GM18870 (cell line): Measurements from ENCODE around the gene GALNT2.

Experiments used
- ATAC-seq: cut with Tn5 transposase; IDR thresholded peaks from one replicate; pipeline ENCODE4 v1.9.1; 2021; ENCODE audit warnings: moderate library complexity; ENCODE audit not compliant: unreplicated experiment

Gene GALNT2

DNA sequence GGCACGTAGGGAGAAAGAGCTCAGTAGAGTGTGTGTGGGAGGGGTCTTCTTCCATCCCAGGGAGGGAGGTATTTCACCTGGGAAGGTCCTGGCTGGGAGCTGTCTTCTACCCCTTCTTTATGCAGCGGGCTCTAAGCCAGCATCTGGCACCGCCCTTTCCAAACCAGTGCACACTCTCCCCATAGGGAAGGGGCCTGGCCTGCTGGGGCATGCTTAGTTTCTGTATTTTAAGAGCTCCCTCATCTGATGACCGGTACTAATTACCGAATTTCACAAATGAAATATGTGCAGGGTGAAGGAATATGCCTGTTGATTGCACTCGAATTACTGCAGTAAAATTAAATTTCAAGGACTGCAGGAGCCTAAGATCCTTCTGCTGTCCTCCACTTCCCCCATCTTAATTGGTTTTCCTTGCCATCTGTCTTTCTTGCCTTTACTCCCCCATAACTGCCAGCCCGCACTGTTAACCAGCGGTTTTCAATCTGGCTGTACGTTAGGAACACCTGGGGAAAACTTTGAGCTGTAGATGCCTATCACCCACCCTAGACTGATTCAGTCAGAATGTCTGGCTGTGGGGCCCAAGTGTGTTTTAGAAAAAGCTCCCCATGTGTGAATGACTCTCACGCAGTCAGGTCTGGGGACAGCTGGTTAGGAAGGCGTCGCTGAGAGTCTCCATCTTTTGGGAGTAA is 20.1 kb downstream of the GALNT2 start:
- no peak for ATAC-seq

- no peak for ATAC-seq
These were observed 20.7 kb downstream of the GALNT2 start for GRCh38 chr1:230087717-230088105.

- ATAC-seq, result no peak
These were observed 23.2 kb downstream of the GALNT2 start for GRCh38 chr1:230090194-230090711.

- ATAC-seq, result no peak
These were observed 24.6 kb downstream of the GALNT2 start for GRCh38 chr1:230091473-230092231.

- no peak for ATAC-seq
These were observed 27.7 kb downstream of the GALNT2 start for GRCh38 chr1:230094746-230095145.

GRCh38 chr1:230095938-230096337 is 28.9 kb downstream of the GALNT2 start:
- ATAC-seq, result no peak

GRCh38 chr1:230097370-230097769 is 30.3 kb downstream of the GALNT2 start:
- no peak for ATAC-seq

DNA sequence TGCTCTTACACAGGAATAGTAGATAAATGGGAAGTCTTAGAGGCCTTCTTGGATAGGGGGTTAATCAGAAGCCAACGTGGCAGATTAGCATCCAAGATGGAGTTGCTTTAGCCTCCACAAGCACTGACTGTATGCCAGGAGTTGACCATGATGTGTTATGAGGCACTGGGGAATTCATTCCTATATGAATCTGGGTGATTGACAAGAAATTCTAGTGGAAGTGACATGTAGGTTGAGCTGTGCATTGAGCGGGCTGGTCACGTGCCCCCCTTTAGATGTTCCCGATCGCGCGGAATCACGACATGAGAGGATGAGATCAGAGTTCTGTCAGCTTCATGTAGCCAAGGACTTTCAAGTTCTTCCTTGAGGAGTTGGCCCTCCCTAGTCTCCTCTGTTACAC is 31.7 kb downstream of the GALNT2 start:
- ATAC-seq, result no peak

DNA sequence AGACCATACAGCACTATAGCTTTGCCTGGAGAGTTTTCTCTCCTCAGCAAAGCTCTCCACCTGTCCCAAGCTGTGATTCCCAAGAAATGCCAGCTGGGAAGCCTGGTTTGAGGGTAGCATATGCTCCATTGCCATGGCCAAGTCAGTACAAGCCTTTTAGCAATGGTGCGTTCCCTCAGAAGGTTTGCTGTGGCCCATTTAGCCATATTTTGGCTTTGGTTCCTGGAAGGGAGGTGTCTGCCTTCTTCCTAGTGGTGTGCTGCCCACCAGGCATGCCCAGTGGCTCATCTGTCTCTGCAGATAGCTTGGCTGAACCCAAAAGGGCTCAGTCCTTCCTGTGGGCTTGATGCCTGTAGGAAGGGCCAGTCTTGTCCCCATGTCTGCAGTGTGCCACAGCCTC is 32.4 kb downstream of the GALNT2 start:
- ATAC-seq, result no peak

DNA sequence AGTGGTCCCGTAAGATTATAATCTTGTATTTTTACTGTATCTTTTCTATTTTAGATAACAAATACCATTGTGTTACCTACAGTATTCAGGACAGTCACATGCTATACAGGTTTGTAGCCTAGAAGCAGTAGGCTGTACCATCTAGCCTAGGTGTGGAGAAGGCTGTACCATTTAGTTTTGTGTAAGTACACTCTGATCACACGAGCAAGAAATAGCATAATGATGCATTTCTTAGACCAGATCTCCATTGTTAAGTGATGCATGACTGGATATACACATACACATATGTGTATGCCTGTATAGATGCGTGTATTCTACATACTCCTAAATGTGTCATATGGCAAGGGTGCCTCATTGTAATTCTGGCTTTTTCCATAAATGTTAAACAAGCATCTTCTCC is 33.9 kb downstream of the GALNT2 start:
- no peak for ATAC-seq

DNA sequence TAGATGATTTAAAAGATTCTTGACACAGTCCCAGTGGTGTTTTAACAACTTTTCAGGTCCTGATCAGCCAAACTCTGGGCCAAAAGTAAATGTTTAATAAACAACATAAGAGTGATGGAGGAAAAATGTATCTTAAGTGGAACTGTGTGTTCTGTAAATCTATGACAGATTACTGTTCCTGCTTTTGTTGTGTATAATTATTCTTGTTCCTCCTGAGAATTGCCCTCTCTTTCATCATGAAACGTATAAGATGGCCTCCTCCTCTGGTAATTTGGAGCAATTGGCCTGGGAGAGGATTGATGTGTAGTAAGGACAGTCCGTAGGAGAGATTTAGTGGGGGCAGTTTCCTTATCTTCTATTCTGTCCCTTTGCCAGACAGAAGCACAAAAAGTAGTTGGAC is 34.5 kb downstream of the GALNT2 start:
- ATAC-seq, result no peak

GRCh38 chr1:230102046-230102445 is 35.0 kb downstream of the GALNT2 start:
- ATAC-seq, result no peak

- ATAC-seq, result no peak
These were observed 35.4 kb downstream of the GALNT2 start for GRCh38 chr1:230102472-230102871.

DNA sequence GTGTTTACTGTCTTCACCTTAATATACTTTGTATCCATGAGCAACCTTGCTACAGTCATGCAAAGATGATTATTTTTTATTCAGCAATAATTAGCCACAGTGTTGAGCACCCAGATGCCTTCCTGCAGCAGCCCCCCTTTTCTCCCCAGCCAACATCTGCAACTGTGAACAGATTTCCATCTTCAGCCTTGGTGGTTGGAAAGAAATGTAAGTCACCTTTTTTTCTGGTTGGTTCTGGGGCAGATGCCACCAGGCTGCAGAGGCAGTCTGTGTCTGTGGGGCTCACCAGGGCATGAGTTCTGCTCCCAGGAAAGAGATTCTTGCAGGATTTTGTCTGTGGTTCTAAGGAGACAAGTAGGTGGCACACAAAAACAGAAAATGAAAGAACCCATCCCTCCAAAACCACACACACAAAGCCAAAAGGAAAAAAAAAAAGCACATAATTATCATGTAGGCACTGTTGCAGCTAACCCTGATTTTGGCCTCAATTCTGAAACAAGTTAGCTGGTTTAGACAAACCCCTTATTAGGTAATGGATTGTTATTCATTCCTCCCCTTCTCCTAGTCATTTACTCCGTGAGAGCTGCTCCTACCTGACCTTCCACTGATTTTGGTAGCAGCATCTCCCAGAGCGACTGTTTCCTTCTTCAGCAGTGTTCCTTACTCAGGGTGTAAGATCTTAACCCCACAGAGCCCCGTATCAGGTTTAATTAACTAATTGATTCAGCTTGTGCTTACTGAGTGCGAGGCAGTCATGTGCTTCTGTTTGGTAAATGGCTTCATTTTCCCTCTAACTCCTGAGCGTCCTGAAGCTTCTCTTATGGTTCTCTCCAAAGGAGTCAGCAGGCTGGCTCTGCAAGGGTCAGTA is 36.5 kb downstream of the GALNT2 start:
- no peak for ATAC-seq

GRCh38 chr1:230104395-230105244 is 37.6 kb downstream of the GALNT2 start:
- peak; percentile 53 for ATAC-seq

DNA sequence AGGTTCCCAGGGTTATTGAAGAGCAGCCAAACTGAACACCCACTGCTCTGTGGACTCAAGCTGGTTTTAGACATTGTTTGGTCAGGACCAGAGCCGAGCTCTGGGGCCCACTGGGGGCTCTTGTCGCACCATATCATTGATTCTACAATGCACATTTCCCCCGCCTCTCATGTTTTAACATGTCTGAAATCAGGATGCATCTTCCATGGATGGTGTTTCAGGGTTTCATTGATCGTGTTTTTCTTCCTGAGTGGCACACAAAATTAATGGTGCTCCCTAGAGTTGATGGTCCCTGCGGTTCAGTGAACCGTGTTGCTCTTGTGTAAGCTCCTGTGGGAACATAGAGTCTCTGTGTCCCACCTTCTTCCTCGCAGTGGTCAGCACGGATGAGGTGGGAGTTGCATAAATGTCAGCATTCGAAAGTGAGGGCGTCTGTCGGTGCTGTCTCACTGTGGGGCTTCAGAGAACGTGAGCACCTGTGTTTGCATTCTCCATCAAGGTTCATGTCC is 38.3 kb downstream of the GALNT2 start:
- ATAC-seq, result no peak

- peak; percentile 34 for ATAC-seq
These were observed 39.0 kb downstream of the GALNT2 start for GRCh38 chr1:230105754-230106625.

- ATAC-seq, result no peak
These were observed 40.9 kb downstream of the GALNT2 start for GRCh38 chr1:230107941-230108340.

- no peak for ATAC-seq
These were observed 41.5 kb downstream of the GALNT2 start for GRCh38 chr1:230108580-230108979.
